Subcutaneous abdominal adipose tissue (tissue), 5 donors: Measurements from ENCODE around the gene CFAP61.
"Not testable (repeated sequence)": the region's sequence is repeated elsewhere in the genome, so short reads cannot be mapped to it uniquely, and the experiment has no call there.

Experiments
- H3K27ac ChIP-seq: one replicate; pipeline ENCODE4 v1.7.0; 2013; ENCODE audit warnings: low read depth, mild to moderate bottlenecking, inconsistent platforms, low read length, moderate library complexity
- H3K27me3 ChIP-seq, 5 donors: one replicate each; pipeline ENCODE4 v1.7.0; 2013; ENCODE audit warnings: low read length in 5 of 5, inconsistent platforms in 1 of 5; ENCODE audit not compliant: control insufficient read depth in 5 of 5, insufficient read depth in 4 of 5
- H3K36me3 ChIP-seq, 5 donors: one replicate each; pipeline ENCODE4 v1.7.0; 2013; ENCODE audit warnings: low read length in 5 of 5; ENCODE audit not compliant: control insufficient read depth in 5 of 5, insufficient read depth in 5 of 5
- H3K4me1 ChIP-seq, 5 donors: one replicate each; pipeline ENCODE4 v1.7.0; 2013; ENCODE audit warnings: low read length in 5 of 5, mild to moderate bottlenecking in 3 of 5, moderate library complexity in 1 of 5; ENCODE audit not compliant: control insufficient read depth in 5 of 5, insufficient read depth in 5 of 5
- H3K4me3 ChIP-seq, 5 donors: one replicate each; pipeline ENCODE4 v1.7.0; 2013; ENCODE audit warnings: low read length in 5 of 5, low read depth in 1 of 5
- H3K9ac ChIP-seq, 5 donors: one replicate each; pipeline ENCODE4 v1.7.0; 2013; ENCODE audit warnings: low read length in 5 of 5, mild to moderate bottlenecking in 4 of 5, moderate library complexity in 3 of 5
- H3K9me3 ChIP-seq, 5 donors: one replicate each; pipeline ENCODE4 v1.7.0; 2013; ENCODE audit warnings: low read length in 5 of 5; ENCODE audit not compliant: control insufficient read depth in 5 of 5
- donor health status: healthy.
- donor health status: healthy.
- donor health status: healthy.
- donor health status: healthy.
- donor health status: healthy.

Gene CFAP61

DNA sequence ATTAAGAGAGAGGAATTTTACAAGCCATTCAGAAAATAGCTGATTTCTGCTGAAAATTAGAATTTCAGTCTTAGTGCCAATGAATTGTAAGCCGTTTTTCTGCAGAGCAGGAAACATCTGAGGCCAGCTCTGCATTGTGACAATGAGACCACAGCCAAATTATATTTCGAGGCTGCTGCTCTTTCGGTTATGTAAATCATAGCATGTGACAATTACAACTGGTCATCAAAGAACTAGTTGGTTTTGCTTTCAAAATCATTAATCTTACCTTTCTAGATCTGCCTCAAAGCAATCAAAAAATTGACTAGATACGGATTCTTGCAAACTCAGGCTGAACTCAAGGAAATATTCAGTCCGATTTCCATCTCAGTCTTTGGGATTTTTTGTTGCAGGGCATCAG, 282.2 kb downstream of the CFAP61 start:
- no peaks in the 10 kb centered on the region for H3K4me1 ChIP-seq
- no peak overlapping the region for H3K4me3 ChIP-seq
- H3K27me3 ChIP-seq, result peaks cover 0 to 4% (median 2%) of the 10 kb centered on the region in 5 donors
- no peaks in the 10 kb centered on the region for H3K36me3 ChIP-seq
- no peaks in the 10 kb centered on the region for H3K9me3 ChIP-seq
- H3K9ac ChIP-seq, result no peak overlapping the region
- H3K27ac ChIP-seq, result no peak overlapping the region

DNA sequence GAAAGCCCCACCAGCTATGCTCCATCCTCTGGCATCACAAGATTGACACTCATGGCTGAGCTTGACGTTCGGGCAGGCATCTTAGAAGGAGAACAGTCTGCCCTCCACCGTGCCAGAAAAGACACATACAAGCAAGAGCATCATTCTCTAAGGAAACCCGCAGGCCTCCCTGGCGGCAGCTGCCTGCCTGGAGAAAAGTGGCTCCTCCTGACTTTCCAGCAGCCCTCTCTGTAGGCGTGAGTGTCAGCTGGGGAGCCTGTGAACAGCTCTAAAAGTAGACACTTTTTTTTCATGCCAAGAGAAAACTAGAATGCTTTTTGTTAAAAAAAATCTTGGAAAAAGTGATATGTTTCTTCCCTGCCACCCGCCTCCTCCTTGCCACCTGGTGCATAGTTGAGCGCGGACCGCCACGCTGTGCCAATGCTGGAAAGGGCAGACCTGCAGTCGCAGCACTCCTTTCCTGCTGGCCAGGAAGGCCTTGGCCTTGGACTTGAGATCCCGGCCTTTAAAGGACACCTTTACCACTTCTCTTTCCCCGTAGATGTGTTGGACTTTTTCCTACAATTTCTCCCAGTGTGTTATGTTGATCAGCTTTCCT, 285.9 kb downstream of the CFAP61 start:
- Histone ChIP-seq H3K9me3 (no peaks in the 10 kb centered on the region), H3K4me3 (no peak overlapping the region), H3K4me1 (no peaks in the 10 kb centered on the region), H3K27ac (no peak overlapping the region), H3K27me3 (peaks cover 0 to 5% (median 2%) of the 10 kb centered on the region in 5 donors), H3K36me3 (no peaks in the 10 kb centered on the region), H3K9ac (no peak overlapping the region)

DNA sequence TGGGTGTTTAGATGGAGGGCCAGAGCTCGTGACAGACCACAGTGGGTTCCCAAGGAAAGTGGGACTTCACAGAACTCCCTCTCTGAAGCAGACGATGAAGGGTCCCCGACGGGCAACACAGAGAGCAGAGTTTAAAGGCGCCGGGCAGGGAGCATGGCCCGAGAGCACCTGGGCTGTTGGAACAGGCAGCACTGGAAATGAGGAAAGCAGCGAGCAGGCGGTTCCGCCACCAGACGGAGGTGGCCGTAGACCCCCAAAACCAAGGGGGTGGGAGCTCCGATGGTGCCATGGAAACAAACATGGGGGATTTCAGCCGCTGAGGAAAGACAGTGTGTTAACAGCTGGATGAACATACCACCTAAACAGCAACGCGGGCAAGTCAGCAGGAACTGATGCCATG, 288.1 kb downstream of the CFAP61 start:
- no peak overlapping the region for H3K4me3 ChIP-seq
- no peaks in the 10 kb centered on the region for H3K9me3 ChIP-seq
- peaks cover 0 to 8% (median 6%) of the 10 kb centered on the region in 5 donors for H3K27me3 ChIP-seq
- H3K4me1 ChIP-seq, result no peaks in the 10 kb centered on the region
- H3K9ac ChIP-seq, result no peak overlapping the region
- no peak overlapping the region for H3K27ac ChIP-seq
- no peaks in the 10 kb centered on the region for H3K36me3 ChIP-seq

DNA sequence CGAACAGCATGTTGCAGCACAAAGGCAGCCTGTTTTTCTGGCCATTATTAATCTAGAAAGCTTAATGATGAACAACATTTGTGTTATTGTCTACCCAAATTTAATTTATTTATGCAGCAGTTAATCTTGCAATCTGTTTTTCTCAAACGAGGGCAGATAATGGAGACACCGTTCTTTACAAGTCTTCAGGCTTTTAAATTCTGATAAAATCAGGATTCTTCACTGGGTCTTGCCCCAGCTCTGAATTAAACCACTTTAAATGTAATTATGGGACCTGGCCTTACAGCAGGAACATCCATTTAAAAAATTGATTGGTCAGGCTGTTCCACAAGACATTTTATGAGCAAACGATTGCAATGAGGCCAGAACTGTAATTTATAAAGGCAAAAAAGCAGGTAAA, 289.0 kb downstream of the CFAP61 start:
- Histone ChIP-seq H3K4me3 (no peak overlapping the region), H3K27me3 (peaks cover 0 to 8% (median 5%) of the 10 kb centered on the region in 5 donors), H3K9me3 (no peaks in the 10 kb centered on the region), H3K4me1 (no peaks in the 10 kb centered on the region), H3K9ac (no peak overlapping the region), H3K36me3 (no peaks in the 10 kb centered on the region), H3K27ac (no peak overlapping the region)

DNA sequence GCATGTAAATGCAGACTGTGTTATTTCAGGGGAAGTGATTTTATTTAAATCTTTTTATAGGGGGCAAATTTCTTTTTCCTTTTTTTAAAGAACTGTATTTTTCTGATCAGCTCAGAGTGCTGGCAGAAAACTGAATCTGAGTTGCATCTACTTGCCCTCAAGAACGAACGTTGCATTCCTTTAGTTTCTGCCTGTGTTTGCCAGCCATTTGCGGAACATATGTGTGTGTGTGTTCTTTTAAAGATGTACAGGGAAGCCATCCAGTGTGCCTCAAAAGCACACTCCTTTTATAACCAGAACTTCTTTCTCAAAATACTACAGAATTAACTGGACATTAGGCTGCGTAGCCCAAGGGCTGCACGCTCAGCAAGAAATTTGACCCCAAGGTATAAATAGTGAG, 289.7 kb downstream of the CFAP61 start:
- no peak overlapping the region for H3K4me3 ChIP-seq
- no peaks in the 10 kb centered on the region for H3K9me3 ChIP-seq
- no peak overlapping the region for H3K9ac ChIP-seq
- H3K27ac ChIP-seq, result no peak overlapping the region
- no peaks in the 10 kb centered on the region for H3K4me1 ChIP-seq
- peaks cover 0 to 8% (median 5%) of the 10 kb centered on the region in 5 donors for H3K27me3 ChIP-seq
- H3K36me3 ChIP-seq, result no peaks in the 10 kb centered on the region

DNA sequence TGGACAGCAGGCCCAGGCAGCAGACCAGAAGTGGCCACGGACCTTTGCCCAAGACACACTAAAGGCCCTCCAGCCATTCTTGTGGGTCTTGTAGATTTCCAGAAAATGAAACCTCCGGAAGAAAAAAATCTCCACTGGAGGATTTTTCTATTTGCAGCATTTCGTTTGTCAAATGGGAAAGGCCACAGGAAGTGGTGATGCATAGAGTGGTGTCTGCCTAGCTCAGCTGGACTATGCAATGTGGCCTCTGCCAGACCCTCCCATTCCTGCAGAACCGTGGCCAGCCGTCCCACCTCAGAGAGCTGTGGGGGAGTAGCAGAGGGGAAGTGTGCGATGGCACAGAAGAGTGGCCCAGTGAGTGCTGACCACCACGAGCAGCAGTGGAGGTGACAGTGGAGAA, 291.6 kb downstream of the CFAP61 start:
- H3K27me3 ChIP-seq, result peaks cover 0 to 8% (median 5%) of the 10 kb centered on the region in 5 donors
- H3K9ac ChIP-seq, result no peak overlapping the region
- H3K4me1 ChIP-seq, result no peaks in the 10 kb centered on the region
- peaks cover 0 to 10% (median 4%) of the 10 kb centered on the region in 5 donors for H3K9me3 ChIP-seq
- no peaks in the 10 kb centered on the region for H3K36me3 ChIP-seq
- H3K27ac ChIP-seq, result no peak overlapping the region
- H3K4me3 ChIP-seq, result no peak overlapping the region

DNA sequence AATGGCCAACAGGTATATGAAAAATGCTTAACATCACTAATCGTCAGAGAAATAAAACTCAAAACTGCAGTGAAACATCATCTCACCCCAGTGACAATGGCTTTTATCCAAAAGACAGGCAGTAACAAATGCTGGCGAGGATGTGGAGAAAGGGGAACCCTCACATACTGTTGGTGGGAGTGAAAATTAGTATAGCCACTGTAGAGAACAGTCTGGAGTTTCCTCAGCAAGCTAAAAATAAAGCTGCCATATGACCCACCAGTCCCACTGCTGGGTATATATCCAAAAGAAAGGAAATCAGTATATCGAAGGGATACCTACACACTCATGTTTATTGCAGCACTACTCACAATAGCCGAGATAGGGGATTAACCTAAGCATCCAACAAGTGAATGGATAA, 292.1 kb downstream of the CFAP61 start:
- H3K36me3 ChIP-seq, result no peaks in the 10 kb centered on the region
- H3K4me3 ChIP-seq, result no peak overlapping the region
- H3K9me3 ChIP-seq, result peaks cover 0 to 14% (median 5%) of the 10 kb centered on the region in 5 donors
- no peak overlapping the region for H3K27ac ChIP-seq
- H3K9ac ChIP-seq, result no peak overlapping the region
- no peaks in the 10 kb centered on the region for H3K4me1 ChIP-seq
- H3K27me3 ChIP-seq, result peaks cover 0 to 8% (median 5%) of the 10 kb centered on the region in 5 donors

DNA sequence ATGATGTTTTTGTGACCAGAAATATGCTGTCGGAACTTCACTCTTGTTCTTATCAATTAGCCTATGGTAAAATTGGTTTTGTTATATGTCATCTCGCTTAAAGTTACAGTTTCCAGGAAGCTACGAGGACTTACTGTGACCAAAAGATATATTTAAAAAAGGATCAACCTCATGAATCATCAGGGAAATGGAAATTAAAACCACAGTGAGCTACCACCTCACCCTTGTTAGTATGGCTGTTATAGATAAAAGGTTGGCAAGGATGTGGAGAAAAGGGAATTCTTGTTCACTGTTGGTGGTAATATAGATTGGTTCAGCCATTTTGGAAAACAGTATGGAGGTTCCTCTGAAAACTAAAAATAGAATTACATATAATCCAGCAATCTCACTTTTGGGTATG, 301.2 kb downstream of the CFAP61 start:
- Histone ChIP-seq H3K27ac (no peak overlapping the region), H3K36me3 (no peaks in the 10 kb centered on the region), H3K9me3 (peaks cover 0 to 10% (median 0%) of the 10 kb centered on the region in 5 donors), H3K4me1 (peaks cover 0 to 2% (median 0%) of the 10 kb centered on the region in 5 donors), H3K9ac (no peak overlapping the region), H3K27me3 (peaks cover 0 to 10% (median 6%) of the 10 kb centered on the region in 5 donors), H3K4me3 (no peak overlapping the region)

DNA sequence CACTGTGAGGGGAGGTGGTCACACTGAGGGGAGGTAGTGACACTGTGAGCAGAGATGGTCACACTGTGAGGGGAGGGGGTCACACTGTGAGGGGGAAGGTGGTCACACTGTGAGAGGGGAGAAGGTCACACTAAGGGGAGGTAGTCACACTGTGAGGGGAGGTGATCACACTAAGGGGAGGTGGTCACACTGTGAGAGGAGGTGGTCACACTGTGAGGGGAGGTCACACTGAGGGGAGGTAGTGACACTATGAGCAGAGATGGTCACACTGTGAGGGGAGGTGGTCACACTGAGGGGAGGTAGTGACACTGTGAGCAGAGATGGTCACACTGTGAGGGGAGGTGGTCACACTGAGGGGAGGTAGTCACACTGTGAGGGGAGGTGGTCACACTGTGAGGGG, 303.2 kb downstream of the CFAP61 start:
- not testable (repeated sequence) for H3K9ac ChIP-seq, H3K9me3 ChIP-seq, H3K4me1 ChIP-seq, H3K36me3 ChIP-seq, H3K4me3 ChIP-seq, H3K27ac ChIP-seq
- H3K27me3 ChIP-seq, result peaks cover 0 to 11% (median 6%) of the 10 kb centered on the region in 5 donors

DNA sequence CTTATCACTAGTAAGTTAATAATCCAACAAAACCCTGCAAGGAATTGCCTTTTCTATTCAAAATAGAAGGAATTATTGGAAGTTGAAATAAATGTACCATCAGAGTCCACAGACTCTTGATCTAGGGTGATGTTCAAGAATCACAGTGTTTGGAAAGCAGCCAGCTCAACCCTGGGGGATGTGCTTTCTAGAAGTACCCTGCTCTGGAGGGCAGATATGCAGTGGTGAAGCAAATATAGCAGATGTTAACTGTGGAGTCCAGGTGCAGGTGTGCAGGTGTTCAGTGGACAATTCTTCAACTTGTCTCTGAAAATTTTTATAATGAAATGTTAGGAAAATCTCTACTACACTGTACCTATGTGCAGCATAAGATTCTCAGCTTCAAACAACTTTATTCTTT, 306.5 kb downstream of the CFAP61 start:
- peaks cover 0 to 3% (median 0%) of the 10 kb centered on the region in 5 donors for H3K9me3 ChIP-seq
- no peak overlapping the region for H3K27ac ChIP-seq
- H3K9ac ChIP-seq, result no peak overlapping the region
- no peak overlapping the region for H3K4me3 ChIP-seq
- H3K4me1 ChIP-seq, result peaks cover under 1 to 13% (median 12%) of the 10 kb centered on the region in 5 donors
- H3K27me3 ChIP-seq, result peaks cover 18 to 32% (median 30%) of the 10 kb centered on the region in 5 donors
- no peaks in the 10 kb centered on the region for H3K36me3 ChIP-seq
